B cell (primary cell): ENCODE results near the gene HSPH1. TPM values are rescaled to one million over a fixed set of nuclear protein-coding genes. Genes with fewer than 3 reads are reported as not detected.

Experiments used
- ATAC-seq: fragments of 200-7000 bp; cut with Tn5 transposase; one replicate; pipeline ENCODE4 v1.10.0; 2021; ENCODE audit warnings: low read depth, mild to moderate bottlenecking, moderate number of reproducible peaks, moderate library complexity
- CTCF ChIA-PET: fragments of 350-600 bp; sonication (Branson Sonifier 250); formaldehyde crosslinking; loops from one replicate; lab custom pipeline; 2021; ENCODE audit warnings: antibody characterized with exemption, inconsistent platforms; lab: Charles Lee
- POLR2A ChIA-PET: fragments of 350-600 bp; sonication (Branson Sonifier 250); formaldehyde crosslinking; loops from one replicate; lab custom pipeline; 2021; ENCODE audit warnings: antibody characterized with exemption; lab: Charles Lee
- DNase-seq: peaks from one replicate; pipeline ENCODE4 v3.0.0; 2013
- H2AFZ ChIP-seq: 2 replicates; pipeline ENCODE4 v1.6.1; 2012; ENCODE audit warnings: mild to moderate bottlenecking, low read depth, low read length; ENCODE audit not compliant: insufficient read depth, poor library complexity, severe bottlenecking
- H3K27ac ChIP-seq, 2 donors: 1 replicate in 1 of 2; 2 replicates in 1 of 2; pipeline ENCODE4 v1.5.1; 2012 to 2013; ENCODE audit warnings: low read length in 2 of 2, mild to moderate bottlenecking in 2 of 2, moderate library complexity in 1 of 2
- H3K27me3 ChIP-seq, 4 experiments: fragments of 200-600 bp in 1 of 4; sonication (generic) in 1 of 4; replicated peaks in 1 of 4; 1 replicate in 2 of 4; 2 replicates in 2 of 4; pipeline versions ENCODE4 v1.6.1 to v1.7.0; 2013 to 2016; ENCODE audit warnings: low read length in 3 of 4, mild to moderate bottlenecking in 2 of 4, mixed read lengths in 1 of 4, moderate library complexity in 1 of 4; ENCODE audit not compliant: insufficient read depth in 4 of 4, control insufficient read depth in 3 of 4; ENCODE audit errors: control extremely low read depth in 1 of 4
- H3K36me3 ChIP-seq, 2 experiments: replicated peaks in 1 of 2; 1 replicate in 1 of 2; 2 replicates in 1 of 2; pipeline versions ENCODE4 v1.6.1 to v1.7.1; 2013; ENCODE audit warnings: low read length in 1 of 2; ENCODE audit not compliant: insufficient read depth in 2 of 2, control insufficient read depth in 1 of 2; ENCODE audit errors: control extremely low read depth in 1 of 2, extremely low read depth in 1 of 2
- H3K4me1 ChIP-seq, 2 donors: fragments of 200-600 bp in 1 of 2; sonication (generic) in 1 of 2; 1 replicate in 1 of 2; 2 replicates in 1 of 2; pipeline versions ENCODE4 v1.5.1 to v1.6.1; 2013 to 2017; ENCODE audit warnings: low read length in 2 of 2; ENCODE audit not compliant: control insufficient read depth in 2 of 2, insufficient read depth in 2 of 2
- H3K4me2 ChIP-seq: replicated peaks from 2 replicates; pipeline ENCODE3; 2012; ENCODE audit warnings: mild to moderate bottlenecking, low read depth, low read length; ENCODE audit not compliant: poor library complexity, severe bottlenecking
- H3K4me3 ChIP-seq, 5 experiments: fragments of 200-600 bp in 1 of 5; sonication (generic) in 1 of 5; 1 replicate in 3 of 5; 2 replicates in 2 of 5; pipeline versions ENCODE4 v1.5.1 to v1.7.0; 2011 to 2016; ENCODE audit warnings: low read length in 4 of 5, mild to moderate bottlenecking in 4 of 5, low read depth in 2 of 5, control low read depth in 1 of 5, moderate library complexity in 1 of 5; ENCODE audit not compliant: insufficient read depth in 1 of 5; ENCODE audit errors: control extremely low read depth in 1 of 5, extremely low read depth in 1 of 5
- H3K79me2 ChIP-seq: fragments of 200-600 bp; sonication (generic); one replicate; pipeline ENCODE4 v1.6.0; 2016; ENCODE audit warnings: low read length; ENCODE audit not compliant: control insufficient read depth, insufficient read depth
- H3K9ac ChIP-seq: fragments of 200-600 bp; sonication (generic); 2 replicates; pipeline ENCODE4 v1.6.1; 2017; ENCODE audit warnings: mild to moderate bottlenecking, low read length, moderate library complexity
- H3K9me3 ChIP-seq, 3 donors: one replicate each; pipeline versions ENCODE4 v1.6.1 to v1.7.1; 2013; ENCODE audit warnings: low read length in 2 of 3; ENCODE audit not compliant: control insufficient read depth in 2 of 3, insufficient read depth in 1 of 3; ENCODE audit errors: control extremely low read depth in 1 of 3
- H4K20me1 ChIP-seq: 2 replicates; pipeline ENCODE4 v1.6.0; 2012; ENCODE audit warnings: mild to moderate bottlenecking, low read length; ENCODE audit not compliant: insufficient read depth, control insufficient read depth, poor library complexity, severe bottlenecking
- H3K27ac Mint-ChIP-seq: one replicate; pipeline ENCODE4 v1.8.0; 2021; ENCODE audit warnings: mixed read lengths
- H3K27me3 Mint-ChIP-seq: one replicate; pipeline ENCODE4 v1.8.0; 2021; ENCODE audit warnings: mixed read lengths
- H3K4me1 Mint-ChIP-seq: one replicate; pipeline ENCODE4 v1.8.0; 2021; ENCODE audit warnings: mixed read lengths
- H3K4me3 Mint-ChIP-seq: one replicate; pipeline ENCODE4 v1.8.0; 2021; ENCODE audit warnings: mixed read lengths
- H3K9me3 Mint-ChIP-seq: one replicate; pipeline ENCODE4 v1.8.0; 2022; ENCODE audit warnings: mixed read lengths; ENCODE audit not compliant: insufficient read depth
- CTCF ChIP-seq: fragments of 200-600 bp; IDR thresholded peaks from one replicate; pipeline ENCODE4 v1.8.0; 2022; ENCODE audit warnings: antibody characterized with exemption, mild to moderate bottlenecking
- EZH2 ChIP-seq: IDR thresholded peaks from 2 replicates; pipeline ENCODE4 v1.6.1; 2012; ENCODE audit warnings: borderline replicate concordance, low read depth, mild to moderate bottlenecking, moderate library complexity, low read length; ENCODE audit not compliant: insufficient read depth, poor library complexity, severe bottlenecking
- WGBS: methylation state at CpG from one replicate; pipeline ENCODE4 v1.1.5; 2013; ENCODE audit warnings: missing lambda C conversion rate; ENCODE audit not compliant: insufficient coverage; 5-methylcytosine and 5-hydroxymethylcytosine counted together
- intact Hi-C: fragments of 100-400 bp; cut with micrococcal nuclease; formaldehyde crosslinking; loops from one replicate; pipeline ENCODE4 v1.10.0; 2022
- polyA plus RNA-seq: library from polyadenylated mRNA; depleted of rRNA; stranded (reverse); fragments of >200 nt; gene quantifications from 2 replicates; pipeline ENCODE4 v1.2.3, GENCODE V29; 2012
- total RNA-seq, 2 donors: library from RNA; stranded (reverse); fragments of 120-200 nt in 1 of 2; gene quantifications; 1 replicate in 1 of 2; 2 replicates in 1 of 2; pipeline versions ENCODE4 v1.2.3 to v1.2.4, GENCODE V29; 2013 to 2022

The HSPH1 gene
- total and polyA plus RNA-seq, 2 donors (not counting 1 experiment from before 2014, with no cell fraction given), result 15.4 to 56.4 TPM

- ATAC-seq (no peak), DNase-seq (no peak)
- no peak overlapping the region for H3K27ac ChIP-seq
- H3K4me1 ChIP-seq, result no peaks in the 10 kb centered on the region
- H3K79me2 ChIP-seq, result no peaks in the 10 kb centered on the region
- Mint-ChIP-seq H3K27me3 (peaks cover 38% of the 10 kb centered on the region), H3K4me3 (no peak overlapping the region), H3K4me1 (no peaks in the 10 kb centered on the region), H3K9me3 (no peaks in the 10 kb centered on the region), H3K27ac (no peak overlapping the region)
- no peaks in the 10 kb centered on the region for H4K20me1 ChIP-seq
- no peak overlapping the region for H2AFZ ChIP-seq
- no peak overlapping the region for H3K4me3 ChIP-seq
- H3K4me2 ChIP-seq, result no peak overlapping the region
- intact Hi-C loops, result no loop called here
- no peaks in the 10 kb centered on the region for H3K36me3 ChIP-seq
- CTCF ChIA-PET, result no interaction called here
- no peaks in the 10 kb centered on the region for H3K9me3 ChIP-seq
- no peak for TF ChIP-seq CTCF
- no peak for TF ChIP-seq EZH2
- no peak overlapping the region for H3K9ac ChIP-seq
- POLR2A ChIA-PET, result no interaction called here
- H3K27me3 ChIP-seq, result peaks cover 0 to 22% (median 3%) of the 10 kb centered on the region in 4 experiments
- 86% methylated on average over 10 of the region's 12 CpGs for WGBS
These were observed 39.0 kb downstream of the HSPH1 start for GRCh38 chr13:31122544-31123260.

GRCh38 chr13:31122143-31122542, 39.6 kb downstream of the HSPH1 start:
- no peaks in the 10 kb centered on the region for H3K9me3 ChIP-seq
- Mint-ChIP-seq H3K4me3 (no peak overlapping the region), H3K4me1 (no peaks in the 10 kb centered on the region), H3K9me3 (no peaks in the 10 kb centered on the region), H3K27me3 (peaks cover 41% of the 10 kb centered on the region), H3K27ac (no peak overlapping the region)
- 96% methylated on average over 4 of the region's 4 CpGs for WGBS
- no peak overlapping the region for H2AFZ ChIP-seq
- CTCF ChIA-PET, result no interaction called here
- no peaks in the 10 kb centered on the region for H3K79me2 ChIP-seq
- H3K9ac ChIP-seq, result no peak overlapping the region
- DNase-seq (no peak), ATAC-seq (no peak)
- H3K4me2 ChIP-seq, result no peak overlapping the region
- intact Hi-C loops, result no loop called here
- H3K27me3 ChIP-seq, result peaks cover 0 to 22% (median 3%) of the 10 kb centered on the region in 4 experiments
- TF ChIP-seq CTCF (no peak), EZH2 (no peak)
- H3K36me3 ChIP-seq, result no peaks in the 10 kb centered on the region
- POLR2A ChIA-PET, result no interaction called here
- H4K20me1 ChIP-seq, result no peaks in the 10 kb centered on the region
- H3K4me3 ChIP-seq, result no peak overlapping the region
- H3K27ac ChIP-seq, result no peak overlapping the region
- H3K4me1 ChIP-seq, result no peaks in the 10 kb centered on the region
